ENCODE results near the gene NFKBIL1.

- TF ChIP-seq CTCF (IDR thresholded peaks at IDR 0.05), result no peak
- TF ChIP-seq POLR2A (IDR thresholded peaks at IDR 0.05), result no peak
Measured at GRCh38 chr6:31532644-31533454, 14.6 kb upstream of the NFKBIL1 start.

Measured in testis (tissue), 2 donors.